ENCODE measurements around the gene EPHB2.
A peak's percentile ranks its signal among the peaks of the same experiment; 100 is the strongest.

Gene EPHB2

GRCh38 chr1:22824466-22824865 is 113.8 kb downstream of the EPHB2 start:
- TF ChIP-seq SETDB1 (IDR thresholded peaks at IDR 0.05; ENCODE audit: insufficient read length, low read length): no peak
- TF ChIP-seq ZNF623 (tag by site-specific recombination; IDR thresholded peaks at IDR 0.05): no peak
- no peak for TF ChIP-seq ZNF843 (tag by site-specific recombination; IDR thresholded peaks at IDR 0.05)
- no peak for TF ChIP-seq HOXC10 (CRISPR knock-in tag; IDR thresholded peaks at IDR 0.05)
- TF ChIP-seq ZNF311 (tag by site-specific recombination; IDR thresholded peaks at IDR 0.05; ENCODE audit: borderline replicate concordance): no peak
- no peak for TF ChIP-seq INSM2 (tag by site-specific recombination; IDR thresholded peaks at IDR 0.05)
- no peak for TF ChIP-seq ZNF23 (tag by site-specific recombination; IDR thresholded peaks at IDR 0.05; ENCODE audit: borderline replicate concordance)
- TF ChIP-seq, protein P1, sequence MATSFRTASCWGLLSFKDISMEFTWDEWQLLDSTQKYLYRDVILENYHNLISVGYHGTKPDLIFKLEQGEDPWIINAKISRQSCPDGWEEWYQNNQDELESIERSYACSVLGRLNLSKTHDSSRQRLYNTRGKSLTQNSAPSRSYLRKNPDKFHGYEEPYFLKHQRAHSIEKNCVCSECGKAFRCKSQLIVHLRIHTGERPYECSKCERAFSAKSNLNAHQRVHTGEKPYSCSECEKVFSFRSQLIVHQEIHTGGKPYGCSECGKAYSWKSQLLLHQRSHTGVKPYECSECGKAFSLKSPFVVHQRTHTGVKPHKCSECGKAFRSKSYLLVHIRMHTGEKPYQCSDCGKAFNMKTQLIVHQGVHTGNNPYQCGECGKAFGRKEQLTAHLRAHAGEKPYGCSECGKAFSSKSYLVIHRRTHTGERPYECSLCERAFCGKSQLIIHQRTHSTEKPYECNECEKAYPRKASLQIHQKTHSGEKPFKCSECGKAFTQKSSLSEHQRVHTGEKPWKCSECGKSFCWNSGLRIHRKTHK (tag by site-specific recombination; IDR thresholded peaks at IDR 0.05): no peak
- no peak for TF ChIP-seq ZNF660 (tag by site-specific recombination; IDR thresholded peaks at IDR 0.05)
- TF ChIP-seq PRDM1 (tag by site-specific recombination; IDR thresholded peaks at IDR 0.05): no peak
- TF ChIP-seq, protein P2, sequence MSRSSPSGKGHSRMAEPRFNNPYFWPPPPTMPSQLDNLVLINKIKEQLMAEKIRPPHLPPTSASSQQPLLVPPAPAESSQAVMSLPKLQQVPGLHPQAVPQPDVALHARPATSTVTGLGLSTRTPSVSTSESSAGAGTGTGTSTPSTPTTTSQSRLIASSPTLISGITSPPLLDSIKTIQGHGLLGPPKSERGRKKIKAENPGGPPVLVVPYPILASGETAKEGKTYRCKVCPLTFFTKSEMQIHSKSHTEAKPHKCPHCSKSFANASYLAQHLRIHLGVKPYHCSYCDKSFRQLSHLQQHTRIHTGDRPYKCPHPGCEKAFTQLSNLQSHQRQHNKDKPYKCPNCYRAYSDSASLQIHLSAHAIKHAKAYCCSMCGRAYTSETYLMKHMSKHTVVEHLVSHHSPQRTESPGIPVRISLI (tag by site-specific recombination; IDR thresholded peaks at IDR 0.05): no peak
- no peak for TF ChIP-seq ZNF391 (tag by site-specific recombination; IDR thresholded peaks at IDR 0.05; ENCODE audit: borderline replicate concordance, low read depth)
- no peak for TF ChIP-seq ZNF514 (tag by site-specific recombination; IDR thresholded peaks at IDR 0.05)
- no peak for TF ChIP-seq ZNF654 (tag by site-specific recombination; IDR thresholded peaks at IDR 0.05; ENCODE audit: low read depth)
- TF ChIP-seq ZNF184 (tag by site-specific recombination; IDR thresholded peaks at IDR 0.05): no peak
- Histone ChIP-seq H3K4me3 (ENCODE audit: low read depth, low read length) (no peak overlapping the region), H3K36me3 (ENCODE audit: control insufficient read depth in 2 of 2, insufficient read depth in 1 of 2, low read length in 2 of 2) (no peaks in the 10 kb centered on the region), H3K27ac (ENCODE audit: extremely low read depth, low read depth, low read length) (no peak overlapping the region), H3K4me1 (ENCODE audit: control insufficient read depth, insufficient read depth, low read length) (no peaks in the 10 kb centered on the region), H3K9me3 (ENCODE audit: control insufficient read depth, insufficient read depth, low read depth, low read length) (no peaks in the 10 kb centered on the region)
- CTCF ChIA-PET: interaction anchor here (0.6 to 1.0 kb wide), 3 partner anchors 22 to 1092 kb away, joined by 3 to 7 read pairs (median 3); no protein-coding TSS in a partner anchor
- POLR2A ChIA-PET: no interaction called here

DNA sequence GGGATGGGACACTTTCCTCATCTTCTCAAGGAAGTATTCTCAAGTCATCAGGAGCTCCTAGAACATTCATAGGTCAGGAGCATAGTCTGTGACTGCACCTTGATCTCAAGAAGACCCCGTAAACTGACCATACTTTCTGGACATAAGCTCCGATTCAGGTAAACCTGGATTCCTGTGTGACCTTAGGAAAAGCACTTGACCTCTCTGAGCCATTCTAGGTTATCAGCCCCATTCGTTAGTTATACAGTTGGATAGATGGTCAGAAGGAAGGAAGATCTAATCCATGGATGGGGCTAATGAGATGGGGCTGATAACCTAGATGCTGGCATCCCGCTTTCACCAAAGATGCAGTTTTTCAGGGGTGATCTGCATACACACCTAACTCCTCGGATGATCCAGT is 114.3 kb downstream of the EPHB2 start:
- CTCF ChIA-PET: interaction anchor here (0.6 to 1.0 kb wide), 2 partner anchors 22 to 32 kb away, joined by 3 read pairs; no protein-coding TSS in a partner anchor
- POLR2A ChIA-PET: no interaction called here
- no peaks in the 10 kb centered on the region for H3K36me3 ChIP-seq (ENCODE audit: control insufficient read depth in 2 of 2, insufficient read depth in 1 of 2, low read length in 2 of 2)
- H3K4me1 ChIP-seq (ENCODE audit: control insufficient read depth, insufficient read depth, low read length): no peaks in the 10 kb centered on the region
- H3K27ac ChIP-seq (ENCODE audit: extremely low read depth, low read depth, low read length): no peak overlapping the region
- no peaks in the 10 kb centered on the region for H3K9me3 ChIP-seq (ENCODE audit: control insufficient read depth, insufficient read depth, low read depth, low read length)
- no peak overlapping the region for H3K4me3 ChIP-seq (ENCODE audit: low read depth, low read length)
- TF ChIP-seq, protein P1 (tag by site-specific recombination; IDR thresholded peaks at IDR 0.05): no peak
- peak; percentile 90 for TF ChIP-seq ZNF768 (tag by site-specific recombination; IDR thresholded peaks at IDR 0.05)

All from HEK293 (cell line).